Activated CD4-positive, alpha-beta T cell treated with anti-CD3 and anti-CD28 coated beads, Interleukin-2, Interleukin-4, amounts not matched to agents 100 ng/mL and 50 ng/mL, durations not matched to agents 16 hours and 8 hours (primary cell): ENCODE results near the gene MPZL2.
A peak's percentile ranks its signal among the peaks of the same experiment; 100 is the strongest.
"Not testable (repeated sequence)": the region's sequence is repeated elsewhere in the genome, so short reads cannot be mapped to it uniquely, and the experiment has no call there.

Experiments
- DNase-seq: peaks from one replicate; pipeline ENCODE4 v3.0.0-alpha.2; 2020; ENCODE audit warnings: low spot score

Gene MPZL2

GRCh38 chr11:118263695-118264568 lies at the start of gene MPZL2:
MPZL2 (minus strand) TSS chr11:118264297; CDS start chr11:118264153, 144 bp downstream.
- no peak for DNase-seq

GRCh38 chr11:118313242-118313641 lies 49.1 kb upstream of the MPZL2 start:
- DNase-seq = no peak

- DNase-seq = no peak
Measured at GRCh38 chr11:118312328-118312727, 48.2 kb upstream of the MPZL2 start.

GRCh38 chr11:118311518-118311917 lies 47.4 kb upstream of the MPZL2 start:
- no peak for DNase-seq

GRCh38 chr11:118310781-118311485 lies 46.8 kb upstream of the MPZL2 start:
- DNase-seq = no peak

GRCh38 chr11:118310271-118310670 lies 46.2 kb upstream of the MPZL2 start:
- DNase-seq = no peak

- not testable (repeated sequence) for DNase-seq
Measured at GRCh38 chr11:118308995-118309528, 45.0 kb upstream of the MPZL2 start.

GRCh38 chr11:118306556-118306955 lies 42.5 kb upstream of the MPZL2 start:
- peak; percentile 54 for DNase-seq

GRCh38 chr11:118305726-118306125 lies 41.6 kb upstream of the MPZL2 start:
- peak; percentile 56 for DNase-seq

GRCh38 chr11:118304568-118305248 lies 40.6 kb upstream of the MPZL2 start, which contains the start of gene CD3E:
CD3E (plus strand) TSS chr11:118304730; CDS start chr11:118304953, 223 bp downstream.
- peak; percentile 79 for DNase-seq

GRCh38 chr11:118304227-118304567 lies 40.1 kb upstream of the MPZL2 start:
- no peak for DNase-seq

GRCh38 chr11:118301600-118302195 lies 37.6 kb upstream of the MPZL2 start:
- DNase-seq = no peak

- DNase-seq = peak; percentile 54
Measured at GRCh38 chr11:118295815-118296454, 31.8 kb upstream of the MPZL2 start.

- no peak for DNase-seq
Measured at GRCh38 chr11:118295199-118295598, 31.1 kb upstream of the MPZL2 start.

GRCh38 chr11:118294053-118294452 lies 30.0 kb upstream of the MPZL2 start:
- no peak for DNase-seq

GRCh38 chr11:118291477-118292135 lies 27.5 kb upstream of the MPZL2 start:
- DNase-seq = no peak

- peak; percentile 53 for DNase-seq
Measured at GRCh38 chr11:118290923-118291322, 26.8 kb upstream of the MPZL2 start.

- no peak for DNase-seq
Measured at GRCh38 chr11:118289401-118289800, 25.3 kb upstream of the MPZL2 start.

- DNase-seq = no peak
Measured at GRCh38 chr11:118287006-118287405, 22.9 kb upstream of the MPZL2 start.

GRCh38 chr11:118286545-118286944 lies 22.4 kb upstream of the MPZL2 start:
- DNase-seq = no peak
